ENCODE measurements around the gene KPTN.

GRCh38 chr19:47490847-47491246, 6.8 kb upstream of the KPTN start:
- TF ChIP-seq CTCF (IDR thresholded peaks at IDR 0.05) (no peak), POLR2A (IDR thresholded peaks at IDR 0.05) (no peak)

Measured in body of pancreas (tissue), 4 donors.